Endodermal cell (in vitro differentiated cells): ENCODE measurements around the gene UTP20. TPM values are rescaled to one million over a fixed set of nuclear protein-coding genes. Genes with fewer than 3 reads are reported as not detected.

Experiments
- DNase-seq: peaks from one replicate; pipeline ENCODE4 v3.0.0-alpha.2; 2017
- H3K27ac ChIP-seq: 2 replicates; pipeline ENCODE4 v1.5.1; 2013; ENCODE audit warnings: mild to moderate bottlenecking, low read depth, low read length, moderate library complexity
- H3K27me3 ChIP-seq: 2 replicates; pipeline ENCODE4 v1.6.1; 2013; ENCODE audit warnings: mild to moderate bottlenecking, low read length, moderate library complexity; ENCODE audit not compliant: insufficient read depth, control insufficient read depth, poor library complexity, severe bottlenecking
- H3K36me3 ChIP-seq: 2 replicates; pipeline ENCODE4 v1.7.0; 2013; ENCODE audit warnings: mild to moderate bottlenecking, low read length, moderate library complexity; ENCODE audit not compliant: control insufficient read depth, insufficient read depth
- H3K4me1 ChIP-seq: one replicate; pipeline ENCODE4 v1.7.0; 2013; ENCODE audit warnings: low read length; ENCODE audit not compliant: control insufficient read depth, insufficient read depth
- H3K4me3 ChIP-seq: 2 replicates; pipeline ENCODE4 v1.5.1; 2013; ENCODE audit warnings: mild to moderate bottlenecking, low read length, moderate library complexity
- H3K9ac ChIP-seq: 2 replicates; pipeline ENCODE4 v1.6.1; 2013; ENCODE audit warnings: mild to moderate bottlenecking, low read length, moderate library complexity; ENCODE audit not compliant: poor library complexity, severe bottlenecking; ENCODE audit errors: extremely low read depth
- H3K9me3 ChIP-seq: 2 replicates; pipeline ENCODE4 v1.6.1; 2013; ENCODE audit warnings: mild to moderate bottlenecking, low read length, moderate library complexity; ENCODE audit not compliant: control insufficient read depth
- H3K27ac Mint-ChIP-seq: 2 replicates; pipeline ENCODE4 v1.8.0; 2020; ENCODE audit warnings: mixed read lengths
- H3K27me3 Mint-ChIP-seq: 2 replicates; pipeline ENCODE4 v1.8.0; 2021; ENCODE audit warnings: mild to moderate bottlenecking, mixed read lengths; ENCODE audit not compliant: insufficient read depth
- H3K36me3 Mint-ChIP-seq: 2 replicates; pipeline ENCODE4 v1.8.0; 2020; ENCODE audit warnings: low read depth, mixed read lengths
- H3K4me1 Mint-ChIP-seq: 2 replicates; pipeline ENCODE4 v1.8.0; 2020; ENCODE audit warnings: mixed read lengths
- H3K4me3 Mint-ChIP-seq: 2 replicates; pipeline ENCODE4 v1.8.0; 2020; ENCODE audit warnings: mild to moderate bottlenecking, moderate library complexity, mixed read lengths
- H3K9me3 Mint-ChIP-seq: 2 replicates; pipeline ENCODE4 v1.8.0; 2020; ENCODE audit warnings: mild to moderate bottlenecking, mixed read lengths
- CTCF ChIP-seq: fragments of 200-600 bp; sonication (generic); conservative IDR thresholded peaks from 2 replicates; pipeline ENCODE4 v1.5.0; 2021; ENCODE audit warnings: antibody characterized with exemption, mild to moderate bottlenecking
- WGBS, 2 experiments: methylation state at CpG; one replicate each; pipeline versions ENCODE4 v1.1.5 to v1.1.7; 2013; ENCODE audit warnings: missing lambda C conversion rate in 2 of 2, mixed read lengths in 1 of 2; ENCODE audit not compliant: insufficient coverage in 1 of 2, insufficient read length in 1 of 2; 5-methylcytosine and 5-hydroxymethylcytosine counted together
- total RNA-seq, 2 donors: library from RNA; stranded (reverse); fragmentation: NEBNext Ultra II Directional in 1 of 2; extraction: Animal tissue kit (Norgen Biotek cat#: 25700) in 1 of 2; gene quantifications; 2 replicates in 1 of 2; 3 replicates in 1 of 2; pipeline ENCODE4 v1.2.1, GENCODE V29; 2021

Gene UTP20
- total RNA-seq, 2 donors from 2014 or later = 22.1 to 29.1 TPM

- H3K27ac Mint-ChIP-seq = no peak overlapping the region
- H3K27me3 Mint-ChIP-seq = no peaks in the 10 kb centered on the region
- Histone ChIP-seq H3K4me3 (no peak overlapping the region), H3K4me1 (no peaks in the 10 kb centered on the region), H3K27ac (no peak overlapping the region), H3K27me3 (no peaks in the 10 kb centered on the region), H3K9ac (no peak overlapping the region), H3K36me3 (peaks cover 70% of the 10 kb centered on the region), H3K9me3 (peaks cover 7% of the 10 kb centered on the region)
- 93 to 94% methylated on average over 3 to 8 of the region's 8 CpGs for WGBS, 2 experiments
- H3K36me3 Mint-ChIP-seq = peaks cover 41% of the 10 kb centered on the region
- H3K9me3 Mint-ChIP-seq = no peaks in the 10 kb centered on the region
- no peaks in the 10 kb centered on the region for H3K4me1 Mint-ChIP-seq
- TF ChIP-seq CTCF = no peak
- H3K4me3 Mint-ChIP-seq = no peak overlapping the region
- DNase-seq = no peak
Measured at GRCh38 chr12:101327051-101327450, 47.1 kb downstream of the UTP20 start.

GRCh38 chr12:101327546-101327945 lies 47.6 kb downstream of the UTP20 start:
- Mint-ChIP-seq H3K9me3 (no peaks in the 10 kb centered on the region), H3K36me3 (peaks cover 45% of the 10 kb centered on the region), H3K27me3 (no peaks in the 10 kb centered on the region), H3K4me1 (no peaks in the 10 kb centered on the region), H3K4me3 (no peak overlapping the region), H3K27ac (no peak overlapping the region)
- Histone ChIP-seq H3K4me3 (no peak overlapping the region), H3K9ac (no peak overlapping the region), H3K4me1 (no peaks in the 10 kb centered on the region), H3K27ac (no peak overlapping the region), H3K9me3 (peaks cover 7% of the 10 kb centered on the region), H3K36me3 (peaks cover 70% of the 10 kb centered on the region), H3K27me3 (no peaks in the 10 kb centered on the region)
- WGBS, 2 experiments = 91 to 100% methylated on average over 2 of the region's 2 CpGs
- DNase-seq = no peak
- no peak for TF ChIP-seq CTCF

- peaks cover 7% of the 10 kb centered on the region for H3K9me3 ChIP-seq
- H3K27ac ChIP-seq = no peak overlapping the region
- Mint-ChIP-seq H3K9me3 (no peaks in the 10 kb centered on the region), H3K27me3 (no peaks in the 10 kb centered on the region), H3K27ac (no peak overlapping the region), H3K36me3 (peaks cover 53% of the 10 kb centered on the region), H3K4me3 (no peak overlapping the region), H3K4me1 (no peaks in the 10 kb centered on the region)
- H3K4me3 ChIP-seq = no peak overlapping the region
- WGBS, 2 experiments = 92 to 100% methylated on average over 1 to 3 of the region's 3 CpGs
- H3K9ac ChIP-seq = no peak overlapping the region
- H3K27me3 ChIP-seq = no peaks in the 10 kb centered on the region
- DNase-seq = no peak
- no peaks in the 10 kb centered on the region for H3K4me1 ChIP-seq
- H3K36me3 ChIP-seq = peaks cover 75% of the 10 kb centered on the region
- TF ChIP-seq CTCF = no peak
Measured at GRCh38 chr12:101328917-101329316, 49.0 kb downstream of the UTP20 start.
